K562 (cell line): ENCODE results near the gene ARFRP1. TPM values are rescaled to one million over a fixed set of nuclear protein-coding genes. Genes with fewer than 3 reads are reported as not detected.

Experiments used
- EHMT2 ChIP-seq: fragments of 450-650 bp; IDR thresholded peaks from 2 replicates; pipeline ENCODE4 v1.6.1; 2018; ENCODE audit warnings: antibody characterized with exemption
- EWSR1 ChIP-seq: fragments of 450-650 bp; IDR thresholded peaks from 2 replicates; pipeline ENCODE4 v1.6.1; 2018; ENCODE audit warnings: borderline replicate concordance, mild to moderate bottlenecking, low read depth, moderate library complexity; ENCODE audit not compliant: partially characterized antibody
- KLF1 ChIP-seq: fragments of 450-650 bp; IDR thresholded peaks from 2 replicates; pipeline ENCODE4 v1.6.1; 2016; ENCODE audit warnings: missing genetic modification characterization, missing compliant biosample characterization
- NFRKB ChIP-seq: fragments of 450-650 bp; IDR thresholded peaks from 2 replicates; pipeline ENCODE4 v1.6.1; 2016; ENCODE audit warnings: low read depth
- PHB ChIP-seq: fragments of 250-450 bp; sonication (Bioruptor Pico); IDR thresholded peaks from 2 replicates; pipeline ENCODE4 v1.5.0; 2021
- POLR2B ChIP-seq: fragments of 450-650 bp; IDR thresholded peaks from 2 replicates; pipeline ENCODE4 v1.6.1; 2018; ENCODE audit warnings: low read depth; ENCODE audit not compliant: partially characterized antibody
- PTRF ChIP-seq: fragments of 450-650 bp; IDR thresholded peaks from 2 replicates; pipeline ENCODE4 v1.6.1; 2016; ENCODE audit warnings: mild to moderate bottlenecking, missing genetic modification characterization, missing compliant biosample characterization
- RBM34 ChIP-seq: fragments of 200-400 bp; formaldehyde crosslinking; IDR thresholded peaks from 2 replicates; pipeline ENCODE4 v1.6.1; 2018; ENCODE audit warnings: low read length, borderline replicate concordance; ENCODE audit not compliant: insufficient read depth
- RHOXF2B ChIP-seq: fragments of 250-450 bp; sonication (Bioruptor Pico); conservative IDR thresholded peaks from 2 replicates; pipeline ENCODE4 v1.5.1; 2021
- SPI1 ChIP-seq: IDR thresholded peaks from 2 replicates; pipeline ENCODE4 v1.6.1; 2011; ENCODE audit warnings: low read depth, low read length, control low read depth, borderline replicate concordance
- XRCC5 ChIP-seq: fragments of 200-400 bp; formaldehyde crosslinking; IDR thresholded peaks from 2 replicates; pipeline ENCODE4 v1.6.1; 2017; ENCODE audit warnings: low read depth, mild to moderate bottlenecking, low read length
- ZNF165 ChIP-seq: fragments of 250-450 bp; sonication (Bioruptor Pico); IDR thresholded peaks from 2 replicates; pipeline ENCODE4 v1.4.0; 2020; ENCODE audit warnings: borderline replicate concordance
- polyA plus RNA-seq, 8 experiments: library from polyadenylated mRNA; depleted of rRNA in 4 of 8; stranded (reverse) in 5 of 8; unstranded in 3 of 8; fragments of >200 nt; fragmentation: Nextera tagmentation in 2 of 8; fragmentation: Illumina TruSeq in 1 of 8; extraction: Ambion mirVana in 2 of 8; extraction: Trizol in 1 of 8; gene quantifications; 2 replicates each; pipeline versions ENCODE4 v1.2.1 to v1.2.3, GENCODE V29; 2011 to 2014; ENCODE audit warnings: inconsistent platforms in 1 of 8, missing spikeins in 1 of 8
- total RNA-seq, 7 experiments: library from RNA; depleted of rRNA in 6 of 7; stranded (reverse); fragments of >200 nt in 6 of 7; fragmentation: Illumina TruSeq in 2 of 7; extraction: Trizol in 2 of 7; gene quantifications; 2 replicates each; pipeline versions ENCODE4 v1.2.1 to v1.2.3, GENCODE V29; 2011 to 2021; ENCODE audit warnings: low replicate concordance in 1 of 7
- TF ChIP-seq, protein P1 (sequence below), 2 experiments: fragments of 450-650 bp in 1 of 2; sonication (generic) in 1 of 2; formaldehyde crosslinking in 1 of 2; IDR thresholded peaks in 1 of 2; conservative IDR thresholded peaks in 1 of 2; 2 replicates each; pipeline versions ENCODE4 v1.6.1 to v1.8.1; 2016 to 2023; ENCODE audit warnings: mild to moderate bottlenecking in 2 of 2, moderate library complexity in 2 of 2, inconsistent platforms in 1 of 2, missing genetic modification reagents in 1 of 2
- TF ChIP-seq, protein P2 (sequence below): fragments of 250-450 bp; sonication (Bioruptor Pico); IDR thresholded peaks from 2 replicates; pipeline ENCODE4 v1.8.0; 2022; ENCODE audit warnings: moderate library complexity, mild to moderate bottlenecking, inconsistent platforms
- TF ChIP-seq, protein P3 (sequence below): fragments of 450-650 bp; formaldehyde crosslinking; IDR thresholded peaks from 2 replicates; pipeline ENCODE4 v1.4.0; 2020; ENCODE audit warnings: mild to moderate bottlenecking, moderate library complexity
- TF ChIP-seq, protein P4 (sequence below): fragments of 450-650 bp; IDR thresholded peaks from 2 replicates; pipeline ENCODE4 v1.6.1; 2016; ENCODE audit warnings: antibody characterized with exemption
- TF ChIP-seq, protein P5 (sequence below): sonication (generic); formaldehyde crosslinking; IDR thresholded peaks from 2 replicates; pipeline ENCODE4 v1.4.0; 2020; ENCODE audit warnings: mild to moderate bottlenecking, missing genetic modification reagents
- TF ChIP-seq, protein P6 (sequence below): fragments of 250-450 bp; sonication (Bioruptor Pico); IDR thresholded peaks from 2 replicates; pipeline ENCODE4 v1.4.0; 2020; ENCODE audit warnings: mild to moderate bottlenecking

ARFRP1 gene
- total and polyA plus RNA-seq, 9 of the 15 experiments (the other 6 are each of a cell fraction or from before 2014, with no cell fraction given), result 2.2 to 78.9 (median 37.3) TPM

DNA sequence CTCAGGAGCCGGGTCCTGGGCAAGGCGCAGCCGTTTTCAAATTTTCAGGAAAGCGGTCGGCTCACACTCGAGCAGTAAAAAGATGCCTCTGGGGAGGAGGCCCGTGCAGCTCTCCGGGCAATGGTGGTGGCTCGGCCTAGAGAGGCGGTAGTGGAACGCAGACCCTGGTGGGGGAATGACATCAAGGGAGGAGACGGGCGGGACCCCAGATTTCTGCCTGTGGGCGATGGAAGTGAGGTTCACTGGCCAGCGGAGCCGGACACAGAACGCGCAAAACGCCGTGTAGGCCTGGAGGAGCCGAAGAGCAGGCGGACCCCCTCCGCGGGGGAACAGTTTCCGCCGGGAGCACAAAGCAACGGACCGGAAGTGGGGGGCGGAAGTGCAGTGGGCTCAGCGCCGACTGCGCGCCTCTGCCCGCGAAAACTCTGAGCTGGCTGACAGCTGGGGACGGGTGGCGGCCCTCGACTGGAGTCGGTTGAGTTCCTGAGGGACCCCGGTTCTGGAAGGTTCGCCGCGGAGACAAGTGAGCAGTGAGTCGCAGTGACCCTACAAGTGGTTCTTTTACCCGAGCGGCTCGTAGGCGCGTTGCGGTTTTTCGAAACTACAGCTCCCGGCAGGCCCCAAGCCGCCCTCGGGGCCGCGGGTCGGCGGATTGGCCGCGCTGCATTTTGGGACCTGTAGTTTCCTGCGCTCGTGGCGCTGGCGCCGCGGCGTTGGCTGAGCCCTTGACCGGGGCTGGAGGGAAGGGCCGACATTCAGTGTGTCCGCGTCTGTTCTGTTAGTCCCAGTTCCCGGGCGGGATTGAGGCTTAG is 49.6 kb downstream of the ARFRP1 start, which contains the start of gene RTEL1 (continued):
- TF ChIP-seq, protein P1, sequence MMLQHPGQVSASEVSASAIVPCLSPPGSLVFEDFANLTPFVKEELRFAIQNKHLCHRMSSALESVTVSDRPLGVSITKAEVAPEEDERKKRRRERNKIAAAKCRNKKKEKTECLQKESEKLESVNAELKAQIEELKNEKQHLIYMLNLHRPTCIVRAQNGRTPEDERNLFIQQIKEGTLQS (IDR thresholded peaks at IDR 0.05), result no peak
- TF ChIP-seq, protein P1 (CRISPR knock-in tag; conservative IDR thresholded peaks at IDR 0.05), result peak; percentile 71
- TF ChIP-seq EHMT2 (no peak), XRCC5 (peak; percentile 93), PHB (CRISPR knock-in tag) (peak; percentile 14; the same call in 1 of the 2 replicates), RHOXF2B (no peak), POLR2B (peak; percentile 61), NFRKB (peak; percentile 84), ZNF165 (CRISPR knock-in tag) (0 out of 2 replicates have a peak, but pooled peaks have one; percentile 41), SPI1 (peak; percentile 25; the same call in 1 of the 2 replicates), EWSR1 (no peak), RBM34 (no peak), KLF1 (tag) (peak; percentile 74; the same call in 1 of the 2 replicates), PTRF (no peak)
- TF ChIP-seq, protein P2, sequence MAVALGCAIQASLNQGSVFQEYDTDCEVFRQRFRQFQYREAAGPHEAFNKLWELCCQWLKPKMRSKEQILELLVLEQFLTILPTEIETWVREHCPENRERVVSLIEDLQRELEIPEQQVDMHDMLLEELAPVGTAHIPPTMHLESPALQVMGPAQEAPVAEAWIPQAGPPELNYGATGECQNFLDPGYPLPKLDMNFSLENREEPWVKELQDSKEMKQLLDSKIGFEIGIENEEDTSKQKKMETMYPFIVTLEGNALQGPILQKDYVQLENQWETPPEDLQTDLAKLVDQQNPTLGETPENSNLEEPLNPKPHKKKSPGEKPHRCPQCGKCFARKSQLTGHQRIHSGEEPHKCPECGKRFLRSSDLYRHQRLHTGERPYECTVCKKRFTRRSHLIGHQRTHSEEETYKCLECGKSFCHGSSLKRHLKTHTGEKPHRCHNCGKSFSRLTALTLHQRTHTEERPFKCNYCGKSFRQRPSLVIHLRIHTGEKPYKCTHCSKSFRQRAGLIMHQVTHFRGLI (CRISPR knock-in tag), result no peak
- TF ChIP-seq, protein P3, sequence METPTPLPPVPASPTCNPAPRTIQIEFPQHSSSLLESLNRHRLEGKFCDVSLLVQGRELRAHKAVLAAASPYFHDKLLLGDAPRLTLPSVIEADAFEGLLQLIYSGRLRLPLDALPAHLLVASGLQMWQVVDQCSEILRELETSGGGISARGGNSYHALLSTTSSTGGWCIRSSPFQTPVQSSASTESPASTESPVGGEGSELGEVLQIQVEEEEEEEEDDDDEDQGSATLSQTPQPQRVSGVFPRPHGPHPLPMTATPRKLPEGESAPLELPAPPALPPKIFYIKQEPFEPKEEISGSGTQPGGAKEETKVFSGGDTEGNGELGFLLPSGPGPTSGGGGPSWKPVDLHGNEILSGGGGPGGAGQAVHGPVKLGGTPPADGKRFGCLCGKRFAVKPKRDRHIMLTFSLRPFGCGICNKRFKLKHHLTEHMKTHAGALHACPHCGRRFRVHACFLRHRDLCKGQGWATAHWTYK, result 0 out of 2 replicates have a peak, but pooled peaks have one; percentile 27
- TF ChIP-seq, protein P4, sequence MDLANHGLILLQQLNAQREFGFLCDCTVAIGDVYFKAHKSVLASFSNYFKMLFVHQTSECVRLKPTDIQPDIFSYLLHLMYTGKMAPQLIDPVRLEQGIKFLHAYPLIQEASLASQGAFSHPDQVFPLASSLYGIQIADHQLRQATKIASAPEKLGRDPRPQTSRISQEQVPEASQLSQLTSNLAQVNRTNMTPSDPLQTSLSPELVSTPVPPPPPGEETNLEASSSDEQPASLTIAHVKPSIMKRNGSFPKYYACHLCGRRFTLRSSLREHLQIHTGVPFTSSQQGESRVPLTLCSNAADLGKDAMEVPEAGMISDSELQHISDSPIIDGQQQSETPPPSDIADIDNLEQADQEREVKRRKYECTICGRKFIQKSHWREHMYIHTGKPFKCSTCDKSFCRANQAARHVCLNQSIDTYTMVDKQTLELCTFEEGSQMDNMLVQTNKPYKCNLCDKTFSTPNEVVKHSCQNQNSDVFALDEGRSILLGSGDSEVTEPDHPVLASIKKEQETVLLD, result no peak
- TF ChIP-seq, protein P5, sequence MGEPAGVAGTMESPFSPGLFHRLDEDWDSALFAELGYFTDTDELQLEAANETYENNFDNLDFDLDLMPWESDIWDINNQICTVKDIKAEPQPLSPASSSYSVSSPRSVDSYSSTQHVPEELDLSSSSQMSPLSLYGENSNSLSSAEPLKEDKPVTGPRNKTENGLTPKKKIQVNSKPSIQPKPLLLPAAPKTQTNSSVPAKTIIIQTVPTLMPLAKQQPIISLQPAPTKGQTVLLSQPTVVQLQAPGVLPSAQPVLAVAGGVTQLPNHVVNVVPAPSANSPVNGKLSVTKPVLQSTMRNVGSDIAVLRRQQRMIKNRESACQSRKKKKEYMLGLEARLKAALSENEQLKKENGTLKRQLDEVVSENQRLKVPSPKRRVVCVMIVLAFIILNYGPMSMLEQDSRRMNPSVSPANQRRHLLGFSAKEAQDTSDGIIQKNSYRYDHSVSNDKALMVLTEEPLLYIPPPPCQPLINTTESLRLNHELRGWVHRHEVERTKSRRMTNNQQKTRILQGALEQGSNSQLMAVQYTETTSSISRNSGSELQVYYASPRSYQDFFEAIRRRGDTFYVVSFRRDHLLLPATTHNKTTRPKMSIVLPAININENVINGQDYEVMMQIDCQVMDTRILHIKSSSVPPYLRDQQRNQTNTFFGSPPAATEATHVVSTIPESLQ (CRISPR knock-in tag), result no peak; the same call in 1 of the 2 replicates
- TF ChIP-seq, protein P6, sequence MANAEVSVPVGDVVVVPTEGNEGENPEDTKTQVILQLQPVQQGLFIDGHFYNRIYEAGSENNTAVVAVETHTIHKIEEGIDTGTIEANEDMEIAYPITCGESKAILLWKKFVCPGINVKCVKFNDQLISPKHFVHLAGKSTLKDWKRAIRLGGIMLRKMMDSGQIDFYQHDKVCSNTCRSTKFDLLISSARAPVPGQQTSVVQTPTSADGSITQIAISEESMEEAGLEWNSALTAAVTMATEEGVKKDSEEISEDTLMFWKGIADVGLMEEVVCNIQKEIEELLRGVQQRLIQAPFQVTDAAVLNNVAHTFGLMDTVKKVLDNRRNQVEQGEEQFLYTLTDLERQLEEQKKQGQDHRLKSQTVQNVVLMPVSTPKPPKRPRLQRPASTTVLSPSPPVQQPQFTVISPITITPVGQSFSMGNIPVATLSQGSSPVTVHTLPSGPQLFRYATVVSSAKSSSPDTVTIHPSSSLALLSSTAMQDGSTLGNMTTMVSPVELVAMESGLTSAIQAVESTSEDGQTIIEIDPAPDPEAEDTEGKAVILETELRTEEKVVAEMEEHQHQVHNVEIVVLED, result peak; percentile 38
